Fibroblast of villous mesenchyme (primary cell): Measurements from ENCODE around the gene BID. TPM values are rescaled to one million over a fixed set of nuclear protein-coding genes. Genes with fewer than 3 reads are reported as not detected.

Source experiments
- DNase-seq: peaks from one replicate; pipeline ENCODE4 v3.0.0-alpha.2; 2010; ENCODE audit warnings: low read depth
- H3K4me3 ChIP-seq: 2 replicates; pipeline ENCODE4 v1.5.1; 2011; ENCODE audit warnings: low read depth, mild to moderate bottlenecking, low read length
- total RNA-seq: library from RNA; depleted of rRNA; stranded (reverse); fragments of >200 nt; gene quantifications from 2 replicates; pipeline ENCODE4 v1.2.3, GENCODE V29; 2012
- TF ChIP-seq, protein P1 (sequence below): IDR thresholded peaks from 2 replicates; pipeline ENCODE4 v1.5.1; 2012; ENCODE audit warnings: low read depth, mild to moderate bottlenecking, low read length; ENCODE audit not compliant: insufficient read depth

Gene BID
- total RNA-seq, 1 donor, result 19.4 TPM

- TF ChIP-seq, protein P1, sequence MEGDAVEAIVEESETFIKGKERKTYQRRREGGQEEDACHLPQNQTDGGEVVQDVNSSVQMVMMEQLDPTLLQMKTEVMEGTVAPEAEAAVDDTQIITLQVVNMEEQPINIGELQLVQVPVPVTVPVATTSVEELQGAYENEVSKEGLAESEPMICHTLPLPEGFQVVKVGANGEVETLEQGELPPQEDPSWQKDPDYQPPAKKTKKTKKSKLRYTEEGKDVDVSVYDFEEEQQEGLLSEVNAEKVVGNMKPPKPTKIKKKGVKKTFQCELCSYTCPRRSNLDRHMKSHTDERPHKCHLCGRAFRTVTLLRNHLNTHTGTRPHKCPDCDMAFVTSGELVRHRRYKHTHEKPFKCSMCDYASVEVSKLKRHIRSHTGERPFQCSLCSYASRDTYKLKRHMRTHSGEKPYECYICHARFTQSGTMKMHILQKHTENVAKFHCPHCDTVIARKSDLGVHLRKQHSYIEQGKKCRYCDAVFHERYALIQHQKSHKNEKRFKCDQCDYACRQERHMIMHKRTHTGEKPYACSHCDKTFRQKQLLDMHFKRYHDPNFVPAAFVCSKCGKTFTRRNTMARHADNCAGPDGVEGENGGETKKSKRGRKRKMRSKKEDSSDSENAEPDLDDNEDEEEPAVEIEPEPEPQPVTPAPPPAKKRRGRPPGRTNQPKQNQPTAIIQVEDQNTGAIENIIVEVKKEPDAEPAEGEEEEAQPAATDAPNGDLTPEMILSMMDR, result no peak
- no peak overlapping the region for H3K4me3 ChIP-seq
- no peak for DNase-seq
These were observed 43.3 kb upstream of the BID start for GRCh38 chr22:17817511-17818065.

DNA sequence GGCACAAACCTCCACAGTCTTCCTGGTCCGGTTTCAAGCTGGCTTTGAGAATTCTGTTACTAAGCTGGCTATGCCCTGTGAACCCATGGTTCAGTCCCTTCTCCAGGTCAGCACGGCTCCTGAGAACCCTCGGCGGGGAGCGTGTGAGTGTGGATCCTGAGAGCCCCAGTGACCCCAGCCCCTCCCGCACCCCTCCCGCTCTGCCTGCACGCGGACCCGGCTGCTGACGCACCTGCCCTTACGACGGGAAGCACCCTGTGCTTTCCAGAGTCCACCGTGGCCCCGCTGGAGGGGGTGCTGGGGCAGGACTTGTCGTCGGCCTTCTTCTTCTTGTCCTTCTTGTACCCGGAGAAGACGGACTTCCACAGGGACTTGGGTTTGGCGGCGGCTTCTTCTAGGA lies 42.8 kb upstream of the BID start:
- DNase-seq, result no peak
- TF ChIP-seq, protein P1, result no peak
- H3K4me3 ChIP-seq, result no peak overlapping the region

- no peak for DNase-seq
- TF ChIP-seq, protein P1, result no peak
- H3K4me3 ChIP-seq, result no peak overlapping the region
These were observed 42.4 kb upstream of the BID start for GRCh38 chr22:17816649-17817048.

GRCh38 chr22:17815703-17816254 lies 41.5 kb upstream of the BID start:
- TF ChIP-seq, protein P1, result no peak
- no peak for DNase-seq
- no peak overlapping the region for H3K4me3 ChIP-seq

GRCh38 chr22:17814830-17815229 lies 40.6 kb upstream of the BID start:
- no peak for DNase-seq
- no peak overlapping the region for H3K4me3 ChIP-seq
- TF ChIP-seq, protein P1, result no peak

GRCh38 chr22:17814084-17814483 lies 39.8 kb upstream of the BID start:
- TF ChIP-seq, protein P1, result no peak
- no peak overlapping the region for H3K4me3 ChIP-seq
- no peak for DNase-seq

- no peak overlapping the region for H3K4me3 ChIP-seq
- TF ChIP-seq, protein P1, result no peak
- no peak for DNase-seq
These were observed 36.9 kb upstream of the BID start for GRCh38 chr22:17811119-17811518.
